Right lobe of liver (tissue), 4 donors: ENCODE data around the gene TFR2.

ENCODE experiments used
- CTCF ChIP-seq, 4 donors: fragments of 200-600 bp in 3 of 4; fragments of 450-650 bp in 1 of 4; IDR thresholded peaks; one replicate each; pipeline versions ENCODE4 v1.5.1 to v1.8.0; 2016 to 2022; ENCODE audit warnings: antibody characterized with exemption in 4 of 4, mild to moderate bottlenecking in 2 of 4
- POLR2A ChIP-seq: fragments of 450-650 bp; IDR thresholded peaks from one replicate; pipeline ENCODE4 v1.6.1; 2017; ENCODE audit warnings: antibody characterized with exemption, mild to moderate bottlenecking
- donor health status: DM: no; HTN: no; CAD: no.
- donor health status: DM: no; HTN: no; CAD: no.
- donor health status: DM: no; HTN: yes; CAD: no.

DNA sequence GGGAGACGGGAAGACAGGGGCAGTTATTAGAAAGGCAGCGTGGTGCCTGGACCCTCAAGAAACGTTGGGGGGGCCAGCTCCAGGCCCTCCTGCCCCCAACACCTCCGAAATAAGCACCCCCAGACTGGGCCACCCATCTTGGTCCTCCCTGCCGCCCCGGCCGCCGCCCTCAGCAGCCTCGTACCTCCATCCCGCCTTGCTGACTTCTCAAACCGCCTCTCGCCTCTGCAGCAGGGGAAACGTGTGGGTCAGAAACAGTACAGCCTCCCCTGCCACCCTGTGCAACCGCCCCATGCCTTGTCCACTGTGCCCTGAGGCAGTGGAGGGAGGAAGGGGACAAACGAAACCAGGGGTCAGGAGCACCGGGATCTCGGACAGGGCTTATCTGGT, 45.5 kb upstream of the TFR2 start:
- TF ChIP-seq CTCF (IDR thresholded peaks at IDR 0.05) = no peak
- no peak for TF ChIP-seq POLR2A
